OCI-LY7 (cell line): Measurements from ENCODE around the gene TBRG4.

Experiments used
- CTCF ChIP-seq: fragments of 200-600 bp; sonication (generic); conservative IDR thresholded peaks from 2 replicates; pipeline ENCODE4 v1.5.1; 2014; ENCODE audit warnings: mild to moderate bottlenecking, antibody characterized with exemption, low read length, moderate library complexity, mixed read lengths
- EZH2phosphoT487 ChIP-seq: fragments of 200-600 bp; sonication (generic); IDR thresholded peaks from 2 replicates; pipeline ENCODE4 v1.6.1; 2018; ENCODE audit warnings: low read depth, borderline replicate concordance, mild to moderate bottlenecking, mixed run types, antibody characterized with exemption, low read length, moderate library complexity, mixed read lengths

GRCh38 chr7:45074528-45075354 is 36.8 kb downstream of the TBRG4 start:
- TF ChIP-seq CTCF (no peak), EZH2phosphoT487 (no peak)
